GM12872 (cell line): ENCODE data around the gene SMIM41.

ENCODE experiments used
- TF ChIP-seq, protein P1 (sequence below): IDR thresholded peaks from 3 replicates; pipeline ENCODE4 v1.5.1; 2011; ENCODE audit warnings: low read depth, mild to moderate bottlenecking, low read length, moderate library complexity; ENCODE audit not compliant: insufficient read depth

The SMIM41 gene

GRCh38 chr12:52130711-52131110 lies 51.2 kb downstream of the SMIM41 start:
- TF ChIP-seq, protein P1, sequence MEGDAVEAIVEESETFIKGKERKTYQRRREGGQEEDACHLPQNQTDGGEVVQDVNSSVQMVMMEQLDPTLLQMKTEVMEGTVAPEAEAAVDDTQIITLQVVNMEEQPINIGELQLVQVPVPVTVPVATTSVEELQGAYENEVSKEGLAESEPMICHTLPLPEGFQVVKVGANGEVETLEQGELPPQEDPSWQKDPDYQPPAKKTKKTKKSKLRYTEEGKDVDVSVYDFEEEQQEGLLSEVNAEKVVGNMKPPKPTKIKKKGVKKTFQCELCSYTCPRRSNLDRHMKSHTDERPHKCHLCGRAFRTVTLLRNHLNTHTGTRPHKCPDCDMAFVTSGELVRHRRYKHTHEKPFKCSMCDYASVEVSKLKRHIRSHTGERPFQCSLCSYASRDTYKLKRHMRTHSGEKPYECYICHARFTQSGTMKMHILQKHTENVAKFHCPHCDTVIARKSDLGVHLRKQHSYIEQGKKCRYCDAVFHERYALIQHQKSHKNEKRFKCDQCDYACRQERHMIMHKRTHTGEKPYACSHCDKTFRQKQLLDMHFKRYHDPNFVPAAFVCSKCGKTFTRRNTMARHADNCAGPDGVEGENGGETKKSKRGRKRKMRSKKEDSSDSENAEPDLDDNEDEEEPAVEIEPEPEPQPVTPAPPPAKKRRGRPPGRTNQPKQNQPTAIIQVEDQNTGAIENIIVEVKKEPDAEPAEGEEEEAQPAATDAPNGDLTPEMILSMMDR, result no peak

GRCh38 chr12:52132754-52133161 lies 53.3 kb downstream of the SMIM41 start:
- TF ChIP-seq, protein P1, result no peak

DNA sequence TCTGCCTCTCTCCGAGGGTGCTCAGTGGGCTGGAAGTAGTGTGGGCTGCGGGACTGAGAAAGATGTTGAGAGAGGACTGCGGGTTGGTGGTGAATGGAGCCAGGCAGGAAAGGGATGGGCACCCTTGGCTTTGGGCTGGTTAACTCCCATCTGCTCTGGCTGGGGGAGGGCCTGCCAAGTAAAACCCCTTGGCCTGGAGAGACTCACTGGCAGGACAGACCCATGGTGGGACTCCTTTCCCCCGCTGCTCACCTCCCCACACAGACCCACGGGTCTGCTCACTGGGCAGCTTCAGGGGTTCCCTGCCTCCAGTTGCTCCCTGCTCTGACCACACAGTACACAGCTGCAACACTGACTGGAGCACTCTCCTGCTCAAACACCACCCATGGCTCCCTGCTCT lies 58.2 kb downstream of the SMIM41 start:
- TF ChIP-seq, protein P1, result no peak

GRCh38 chr12:52139147-52139546 lies 59.6 kb downstream of the SMIM41 start:
- TF ChIP-seq, protein P1, result no peak

GRCh38 chr12:52139579-52140062 lies 60.1 kb downstream of the SMIM41 start:
- TF ChIP-seq, protein P1, result peak; percentile 91

- TF ChIP-seq, protein P1, result 0 out of 3 replicates have a peak, but pooled peaks have one; percentile 11
Observed at GRCh38 chr12:52141306-52141705, 61.8 kb downstream of the SMIM41 start.

- TF ChIP-seq, protein P1, result no peak
Observed at GRCh38 chr12:52141875-52142274, 62.4 kb downstream of the SMIM41 start.
